Nephron (organoid): ENCODE measurements around the gene VPS26C.

Experiments used
- H3K27ac Mint-ChIP-seq, 3 experiments: 2 replicates each; pipeline ENCODE4 v1.8.0; 2020; ENCODE audit warnings: mixed read lengths in 3 of 3, mild to moderate bottlenecking in 2 of 3, moderate library complexity in 1 of 3
- H3K27me3 Mint-ChIP-seq: 2 replicates; pipeline ENCODE4 v1.8.0; 2021; ENCODE audit warnings: low read depth, mild to moderate bottlenecking, moderate library complexity, mixed read lengths
- H3K36me3 Mint-ChIP-seq: 2 replicates; pipeline ENCODE4 v1.8.0; 2020; ENCODE audit warnings: low read depth, mixed read lengths
- H3K4me1 Mint-ChIP-seq: 2 replicates; pipeline ENCODE4 v1.8.0; 2020; ENCODE audit warnings: mixed read lengths
- H3K4me3 Mint-ChIP-seq, 3 experiments: 2 replicates each; pipeline ENCODE4 v1.8.0; 2020; ENCODE audit warnings: mild to moderate bottlenecking in 3 of 3, mixed read lengths in 3 of 3, moderate library complexity in 2 of 3
- H3K9me3 Mint-ChIP-seq: 2 replicates; pipeline ENCODE4 v1.8.0; 2020; ENCODE audit warnings: mixed read lengths
- TF ChIP-seq, protein P1 (sequence below), 3 experiments: fragments of 200-600 bp; sonication (generic); IDR thresholded peaks; one replicate each; pipeline ENCODE4 v1.5.0; 2021; ENCODE audit warnings: antibody characterized with exemption in 3 of 3; ENCODE audit not compliant: unreplicated experiment in 3 of 3

VPS26C gene

DNA sequence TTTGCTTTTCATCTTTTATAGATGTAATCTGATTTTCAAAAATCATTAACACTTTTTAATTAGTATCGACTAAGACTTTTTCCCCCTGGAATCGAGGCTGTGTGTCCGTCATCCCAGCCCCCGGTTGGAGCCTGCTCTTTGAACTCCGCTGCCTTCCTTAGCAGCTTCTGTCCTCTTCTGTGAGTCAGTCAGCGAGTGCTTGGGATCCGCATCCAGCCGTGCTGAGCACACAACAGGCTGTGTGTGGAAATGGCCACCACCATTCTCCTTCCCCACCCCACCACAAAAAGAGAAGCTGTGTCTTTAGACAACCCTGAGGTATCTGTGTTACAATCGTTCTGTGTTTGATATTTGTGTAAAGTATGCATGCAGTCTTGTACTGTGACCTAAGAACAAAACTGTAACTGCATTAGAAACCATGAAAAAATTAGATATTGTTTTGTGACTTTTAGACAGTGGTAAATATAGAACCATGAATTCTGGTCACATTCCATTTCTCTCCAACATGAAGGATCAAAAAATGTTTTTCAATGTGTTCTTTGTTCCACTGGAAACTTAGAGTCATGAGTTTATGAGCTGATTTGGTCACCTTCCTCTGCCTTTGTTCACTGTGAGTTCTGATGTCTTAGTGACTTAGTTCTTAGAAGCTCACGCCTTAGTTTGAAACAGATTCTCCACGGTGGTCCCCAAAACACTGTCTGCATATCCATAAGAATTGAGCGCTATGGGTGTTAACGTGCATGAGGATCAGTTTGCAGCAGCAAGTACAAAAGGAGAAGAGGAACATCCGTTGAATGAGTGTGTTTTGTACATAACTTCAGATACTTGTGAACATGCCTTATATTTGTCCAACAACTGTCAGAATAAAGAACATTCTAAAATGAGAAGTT, 64.7 kb downstream of the VPS26C start:
- no peaks in the 10 kb centered on the region for H3K4me1 Mint-ChIP-seq
- H3K27ac Mint-ChIP-seq, result no peak overlapping the region
- peaks cover 89% of the 10 kb centered on the region for H3K36me3 Mint-ChIP-seq
- no peaks in the 10 kb centered on the region for H3K9me3 Mint-ChIP-seq
- H3K4me3 Mint-ChIP-seq, result no peak overlapping the region
- H3K27me3 Mint-ChIP-seq, result no peaks in the 10 kb centered on the region
- TF ChIP-seq, protein P1, sequence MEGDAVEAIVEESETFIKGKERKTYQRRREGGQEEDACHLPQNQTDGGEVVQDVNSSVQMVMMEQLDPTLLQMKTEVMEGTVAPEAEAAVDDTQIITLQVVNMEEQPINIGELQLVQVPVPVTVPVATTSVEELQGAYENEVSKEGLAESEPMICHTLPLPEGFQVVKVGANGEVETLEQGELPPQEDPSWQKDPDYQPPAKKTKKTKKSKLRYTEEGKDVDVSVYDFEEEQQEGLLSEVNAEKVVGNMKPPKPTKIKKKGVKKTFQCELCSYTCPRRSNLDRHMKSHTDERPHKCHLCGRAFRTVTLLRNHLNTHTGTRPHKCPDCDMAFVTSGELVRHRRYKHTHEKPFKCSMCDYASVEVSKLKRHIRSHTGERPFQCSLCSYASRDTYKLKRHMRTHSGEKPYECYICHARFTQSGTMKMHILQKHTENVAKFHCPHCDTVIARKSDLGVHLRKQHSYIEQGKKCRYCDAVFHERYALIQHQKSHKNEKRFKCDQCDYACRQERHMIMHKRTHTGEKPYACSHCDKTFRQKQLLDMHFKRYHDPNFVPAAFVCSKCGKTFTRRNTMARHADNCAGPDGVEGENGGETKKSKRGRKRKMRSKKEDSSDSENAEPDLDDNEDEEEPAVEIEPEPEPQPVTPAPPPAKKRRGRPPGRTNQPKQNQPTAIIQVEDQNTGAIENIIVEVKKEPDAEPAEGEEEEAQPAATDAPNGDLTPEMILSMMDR (IDR thresholded peaks at IDR 0.05; ENCODE audit: unreplicated experiment in 3 of 3), result no peak

DNA sequence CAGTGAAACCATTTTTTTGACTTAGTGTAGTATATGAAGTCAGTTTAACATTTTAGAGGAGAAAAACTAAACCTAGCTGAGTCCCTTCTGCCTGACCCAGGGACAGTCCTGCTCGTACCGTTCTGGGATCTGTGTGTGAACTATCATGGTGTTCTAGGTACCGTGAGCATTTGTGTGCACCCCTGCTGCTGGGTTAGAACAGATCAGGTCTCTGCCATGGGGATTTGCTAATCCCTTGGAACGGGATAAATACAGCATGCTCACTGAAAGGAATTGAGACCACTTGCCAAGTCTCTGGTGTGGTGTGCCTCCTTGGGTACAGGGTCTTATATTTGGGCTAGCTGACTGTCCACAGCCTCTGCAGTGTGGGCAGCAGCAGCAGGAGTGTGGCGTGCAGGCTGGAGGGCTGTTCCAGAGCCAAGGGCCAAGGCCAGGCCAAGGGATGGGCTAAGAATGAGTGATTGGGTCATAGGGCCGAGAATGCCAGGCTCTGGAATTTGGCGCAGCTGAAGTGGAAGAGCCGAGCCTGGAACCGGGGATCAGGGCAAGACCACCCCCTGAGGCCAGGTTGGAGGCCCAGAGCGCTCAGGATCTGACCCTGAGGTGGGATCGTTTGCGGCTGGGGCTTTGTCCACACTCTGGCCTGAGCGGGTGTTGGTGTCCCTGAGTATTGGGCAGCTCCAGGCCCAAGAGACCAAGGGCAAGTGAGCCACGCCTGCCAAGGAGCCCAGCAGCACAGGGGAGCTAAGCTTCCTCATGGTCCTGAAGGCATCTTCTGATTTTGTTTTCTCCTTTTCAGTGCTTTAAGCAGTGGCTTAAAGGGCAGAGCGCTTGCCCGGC, 66.3 kb downstream of the VPS26C start:
- no peaks in the 10 kb centered on the region for H3K9me3 Mint-ChIP-seq
- H3K27ac Mint-ChIP-seq, result no peak overlapping the region
- H3K4me1 Mint-ChIP-seq, result no peaks in the 10 kb centered on the region
- no peaks in the 10 kb centered on the region for H3K27me3 Mint-ChIP-seq
- H3K36me3 Mint-ChIP-seq, result peaks cover 86% of the 10 kb centered on the region
- TF ChIP-seq, protein P1 (IDR thresholded peaks at IDR 0.05; ENCODE audit: unreplicated experiment in 3 of 3), result no peak
- no peak overlapping the region for H3K4me3 Mint-ChIP-seq

DNA sequence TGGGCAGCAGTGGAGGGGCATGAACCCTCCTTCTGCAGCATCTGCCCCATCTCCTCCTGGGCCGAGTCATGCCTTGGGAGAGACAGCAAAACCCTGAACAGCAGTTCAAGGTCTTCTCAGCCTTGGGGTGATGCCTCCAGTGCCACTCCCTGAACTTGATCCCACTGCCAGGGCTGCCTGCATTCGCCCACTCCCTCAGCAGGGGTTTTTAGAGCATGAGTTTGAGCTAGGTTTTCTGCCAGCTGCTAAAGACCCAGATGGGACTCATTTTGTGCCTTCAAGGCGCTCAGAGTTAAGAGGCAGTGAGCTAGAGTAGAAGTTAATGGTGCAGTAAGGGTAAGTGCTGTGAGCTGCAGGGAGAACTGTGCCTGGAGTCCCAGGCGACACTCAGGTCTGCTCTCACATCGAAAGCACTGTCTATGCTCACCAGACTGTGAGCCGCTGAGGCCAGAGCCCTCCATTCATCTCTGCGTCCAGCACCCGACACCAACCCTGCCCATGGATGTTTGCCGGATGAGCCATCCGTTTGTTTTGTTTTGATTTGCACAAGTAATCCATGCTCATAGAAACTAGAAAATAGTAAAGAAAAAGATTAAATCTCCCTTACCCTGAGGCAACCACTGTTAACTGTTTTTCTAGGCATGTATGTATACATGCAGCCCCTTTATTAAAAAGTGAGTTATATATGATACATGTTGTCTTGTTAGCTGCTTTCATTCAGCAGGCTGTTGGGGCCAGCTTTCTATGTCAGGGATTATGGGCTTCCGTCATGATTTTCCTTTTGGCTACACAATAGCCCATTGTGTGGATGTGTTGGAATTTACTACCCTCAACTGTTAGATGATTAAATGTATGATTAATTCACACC, 67.8 kb downstream of the VPS26C start:
- Mint-ChIP-seq H3K27ac (peak overlapping the region; percentile 58 to 84 (median 66)), H3K4me1 (no peaks in the 10 kb centered on the region), H3K9me3 (no peaks in the 10 kb centered on the region), H3K27me3 (no peaks in the 10 kb centered on the region), H3K4me3 (no peak overlapping the region), H3K36me3 (peaks cover 83% of the 10 kb centered on the region)
- TF ChIP-seq, protein P1 (IDR thresholded peaks at IDR 0.05; ENCODE audit: unreplicated experiment in 3 of 3), result no peak

DNA sequence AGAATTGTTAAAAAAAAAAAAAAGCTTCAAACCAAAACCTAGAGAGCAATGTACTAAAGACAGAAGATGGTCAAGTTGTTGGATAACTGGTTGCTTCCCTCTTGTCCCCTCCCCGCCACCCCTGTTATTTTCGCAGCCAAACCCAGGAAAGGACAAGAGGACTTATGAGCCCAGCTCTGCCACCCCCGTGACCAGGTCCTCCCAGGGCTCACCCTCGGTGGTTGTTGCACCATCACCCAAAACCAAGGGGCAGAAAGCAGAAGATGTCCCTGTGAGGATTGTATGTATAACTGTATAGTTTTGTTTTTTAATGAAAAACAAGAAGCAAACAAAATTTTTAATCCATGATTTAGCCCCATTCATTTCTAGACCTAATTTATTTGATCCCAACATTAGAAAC, 69.4 kb downstream of the VPS26C start:
- H3K4me3 Mint-ChIP-seq, result no peak overlapping the region
- TF ChIP-seq, protein P1 (IDR thresholded peaks at IDR 0.05; ENCODE audit: unreplicated experiment in 3 of 3), result no peak
- H3K4me1 Mint-ChIP-seq, result no peaks in the 10 kb centered on the region
- H3K36me3 Mint-ChIP-seq, result peaks cover 84% of the 10 kb centered on the region
- H3K27ac Mint-ChIP-seq, result no peak overlapping the region
- no peaks in the 10 kb centered on the region for H3K9me3 Mint-ChIP-seq
- H3K27me3 Mint-ChIP-seq, result no peaks in the 10 kb centered on the region

DNA sequence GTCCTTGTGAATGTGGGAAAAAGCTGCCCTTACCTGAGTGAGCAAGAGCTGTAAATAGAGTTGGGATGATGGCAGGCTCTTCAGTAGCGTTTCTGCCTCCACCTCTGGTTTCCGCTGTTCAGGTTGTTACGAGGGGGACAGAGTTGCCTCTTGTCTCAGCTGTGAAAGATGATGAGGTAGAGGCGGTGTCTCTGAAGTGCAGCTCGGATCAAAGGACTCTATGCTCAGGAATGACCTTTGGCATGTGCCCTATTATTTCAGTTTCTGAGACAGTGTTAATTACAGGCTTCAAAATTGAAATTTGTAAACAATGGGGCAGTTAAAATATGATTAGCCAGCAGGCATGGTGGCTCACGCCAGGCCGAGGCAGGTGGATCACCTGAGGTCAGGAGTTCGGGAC, 70.3 kb downstream of the VPS26C start:
- Mint-ChIP-seq H3K4me1 (no peaks in the 10 kb centered on the region), H3K27me3 (no peaks in the 10 kb centered on the region), H3K36me3 (peaks cover 84% of the 10 kb centered on the region), H3K9me3 (no peaks in the 10 kb centered on the region), H3K4me3 (no peak overlapping the region), H3K27ac (no peak overlapping the region)
- TF ChIP-seq, protein P1 (IDR thresholded peaks at IDR 0.05; ENCODE audit: unreplicated experiment in 3 of 3), result no peak
